Measurements from ENCODE around the gene NAIF1.
A peak's percentile ranks its signal among the peaks of the same experiment; 100 is the strongest.
"Not testable (repeated sequence)": the region's sequence is repeated elsewhere in the genome, so short reads cannot be mapped to it uniquely, and the experiment has no call there.

NAIF1 gene

DNA sequence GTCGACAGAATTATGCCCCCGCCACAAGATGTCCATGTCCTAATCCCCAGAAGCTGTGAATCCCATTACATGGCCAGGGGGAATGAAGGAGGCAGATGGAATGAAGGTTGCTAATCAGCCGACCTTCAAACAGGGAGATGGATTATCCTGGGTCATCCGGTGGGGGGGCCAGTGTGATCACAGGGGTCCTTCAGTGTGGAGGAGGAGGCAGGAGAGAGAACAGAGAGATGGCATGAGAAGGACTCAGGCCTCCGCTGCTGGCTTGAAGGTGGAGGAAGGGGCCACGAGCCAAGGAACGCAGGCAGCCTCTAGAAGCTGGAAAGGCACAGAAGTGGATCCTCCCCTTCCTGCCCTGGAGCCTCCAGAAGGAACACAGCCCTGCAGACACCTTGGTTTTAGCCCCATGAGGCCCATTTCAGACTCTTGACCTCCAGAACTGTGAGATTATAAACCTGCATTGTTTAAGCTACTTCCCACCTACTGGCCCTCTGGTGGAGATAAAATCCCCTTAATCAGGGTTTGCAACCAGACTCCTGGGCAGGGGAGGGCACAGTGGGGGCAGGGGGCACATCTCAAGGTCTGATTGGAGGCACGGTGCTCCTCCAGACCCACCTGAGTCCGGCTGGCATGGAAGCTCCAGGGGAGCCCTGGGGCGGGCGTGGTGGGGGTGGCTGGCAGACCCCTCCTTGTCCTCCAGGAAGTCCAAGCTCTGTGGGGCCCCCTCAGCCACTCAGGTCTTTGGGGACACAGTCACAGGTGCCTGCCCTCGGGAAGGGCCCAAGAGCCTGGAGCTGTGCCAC, 46.6 kb upstream of the NAIF1 start:
- Mint-ChIP-seq H3K4me3 (no peak overlapping the region), H3K4me1 (peaks cover 21% of the 10 kb centered on the region), H3K27ac (no peak overlapping the region), H3K27me3 (ENCODE audit: low read depth) (peaks cover 4% of the 10 kb centered on the region), H3K9me3 (no peaks in the 10 kb centered on the region), H3K36me3 (ENCODE audit: low read depth) (peaks cover 26% of the 10 kb centered on the region)
- TF ChIP-seq, protein P1, sequence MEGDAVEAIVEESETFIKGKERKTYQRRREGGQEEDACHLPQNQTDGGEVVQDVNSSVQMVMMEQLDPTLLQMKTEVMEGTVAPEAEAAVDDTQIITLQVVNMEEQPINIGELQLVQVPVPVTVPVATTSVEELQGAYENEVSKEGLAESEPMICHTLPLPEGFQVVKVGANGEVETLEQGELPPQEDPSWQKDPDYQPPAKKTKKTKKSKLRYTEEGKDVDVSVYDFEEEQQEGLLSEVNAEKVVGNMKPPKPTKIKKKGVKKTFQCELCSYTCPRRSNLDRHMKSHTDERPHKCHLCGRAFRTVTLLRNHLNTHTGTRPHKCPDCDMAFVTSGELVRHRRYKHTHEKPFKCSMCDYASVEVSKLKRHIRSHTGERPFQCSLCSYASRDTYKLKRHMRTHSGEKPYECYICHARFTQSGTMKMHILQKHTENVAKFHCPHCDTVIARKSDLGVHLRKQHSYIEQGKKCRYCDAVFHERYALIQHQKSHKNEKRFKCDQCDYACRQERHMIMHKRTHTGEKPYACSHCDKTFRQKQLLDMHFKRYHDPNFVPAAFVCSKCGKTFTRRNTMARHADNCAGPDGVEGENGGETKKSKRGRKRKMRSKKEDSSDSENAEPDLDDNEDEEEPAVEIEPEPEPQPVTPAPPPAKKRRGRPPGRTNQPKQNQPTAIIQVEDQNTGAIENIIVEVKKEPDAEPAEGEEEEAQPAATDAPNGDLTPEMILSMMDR (IDR thresholded peaks at IDR 0.05; ENCODE audit: unreplicated experiment in 3 of 3): no peak

DNA sequence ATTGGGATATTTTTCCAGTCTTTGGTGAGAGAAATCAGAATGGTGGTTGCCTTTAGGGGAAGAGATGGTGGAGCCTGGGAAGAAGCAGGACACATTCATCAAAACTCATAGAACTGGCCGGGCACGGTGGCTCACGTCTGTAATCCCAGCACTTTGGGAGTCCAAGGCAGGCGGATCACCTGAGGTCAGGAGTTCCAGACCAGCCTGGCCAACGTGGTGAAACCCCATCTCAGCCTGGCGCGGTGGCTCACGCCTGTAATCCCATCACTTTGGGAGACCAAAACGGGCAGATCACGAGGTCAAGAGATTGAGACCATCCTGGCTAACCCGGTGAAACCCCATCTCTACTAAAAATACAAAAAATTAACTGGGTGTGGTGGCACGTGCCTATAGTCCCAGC, 44.6 kb upstream of the NAIF1 start:
- not testable (repeated sequence) for H3K27ac Mint-ChIP-seq; H3K27me3 Mint-ChIP-seq (ENCODE audit: low read depth); H3K4me3 Mint-ChIP-seq; H3K9me3 Mint-ChIP-seq
- Mint-ChIP-seq H3K4me1 (peaks cover 24% of the 10 kb centered on the region), H3K36me3 (ENCODE audit: low read depth) (peaks cover 33% of the 10 kb centered on the region)

DNA sequence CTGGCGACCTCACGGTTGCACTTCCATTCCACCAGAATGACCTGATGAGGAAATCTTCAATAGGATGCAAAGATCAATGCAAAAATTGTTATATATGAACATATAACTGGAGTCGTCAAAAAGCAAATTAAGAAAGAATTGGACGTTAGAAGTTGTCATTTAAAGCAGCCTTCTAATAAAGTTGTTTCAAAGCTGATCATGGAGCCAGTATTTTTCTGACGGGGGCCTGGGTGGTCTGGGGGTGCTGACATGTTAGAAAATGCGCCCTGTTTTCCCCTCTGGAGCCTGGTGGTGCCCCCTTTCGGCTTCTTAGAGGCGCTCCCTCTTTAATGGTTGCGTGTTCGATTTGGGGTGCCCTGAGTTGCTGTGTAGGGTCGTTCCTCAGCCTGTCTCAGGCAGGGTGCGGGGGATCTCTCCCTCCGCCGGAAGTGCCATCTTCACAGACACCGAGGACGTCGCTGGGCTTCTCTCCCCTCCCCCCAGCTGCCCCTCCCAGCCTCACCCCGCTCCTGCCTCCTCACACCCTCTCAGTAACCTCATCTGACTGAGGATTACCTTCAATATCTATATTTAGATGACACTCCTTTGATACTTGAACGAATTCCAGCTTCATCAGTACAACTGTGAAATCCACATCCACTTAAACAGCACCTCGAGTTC, 42.1 kb upstream of the NAIF1 start:
- Mint-ChIP-seq H3K36me3 (ENCODE audit: low read depth) (peaks cover 26% of the 10 kb centered on the region), H3K4me1 (peaks cover 29% of the 10 kb centered on the region), H3K27me3 (ENCODE audit: low read depth) (no peaks in the 10 kb centered on the region), H3K9me3 (no peaks in the 10 kb centered on the region), H3K4me3 (no peak overlapping the region), H3K27ac (peak overlapping the region in 2 of 3 experiments; percentile 13 to 57)
- TF ChIP-seq, protein P1 (IDR thresholded peaks at IDR 0.05; ENCODE audit: unreplicated experiment in 3 of 3): no peak

DNA sequence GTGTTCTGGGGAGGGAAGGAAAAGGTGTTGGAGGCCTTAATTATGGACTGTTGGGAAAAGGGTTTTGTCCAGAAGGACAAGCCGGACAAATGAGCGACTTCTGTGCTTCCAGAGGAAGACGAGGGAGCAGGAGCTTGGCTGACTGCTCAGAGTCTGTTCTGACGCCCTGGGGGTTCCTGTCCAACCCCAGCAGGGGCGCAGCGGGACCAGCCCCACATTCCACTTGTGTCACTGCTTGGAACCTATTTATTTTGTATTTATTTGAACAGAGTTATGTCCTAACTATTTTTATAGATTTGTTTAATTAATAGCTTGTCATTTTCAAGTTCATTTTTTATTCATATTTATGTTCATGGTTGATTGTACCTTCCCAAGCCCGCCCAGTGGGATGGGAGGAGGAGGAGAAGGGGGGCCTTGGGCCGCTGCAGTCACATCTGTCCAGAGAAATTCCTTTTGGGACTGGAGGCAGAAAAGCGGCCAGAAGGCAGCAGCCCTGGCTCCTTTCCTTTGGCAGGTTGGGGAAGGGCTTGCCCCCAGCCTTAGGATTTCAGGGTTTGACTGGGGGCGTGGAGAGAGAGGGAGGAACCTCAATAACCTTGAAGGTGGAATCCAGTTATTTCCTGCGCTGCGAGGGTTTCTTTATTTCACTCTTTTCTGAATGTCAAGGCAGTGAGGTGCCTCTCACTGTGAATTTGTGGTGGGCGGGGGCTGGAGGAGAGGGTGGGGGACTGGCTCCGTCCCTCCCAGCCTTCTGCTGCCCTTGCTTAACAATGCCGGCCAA, 41.3 kb upstream of the NAIF1 start:
- peaks cover 36% of the 10 kb centered on the region for H3K4me1 Mint-ChIP-seq
- H3K27ac Mint-ChIP-seq: peak overlapping the region in 2 of 3 experiments; percentile 22 to 57
- H3K36me3 Mint-ChIP-seq (ENCODE audit: low read depth): peaks cover 29% of the 10 kb centered on the region
- TF ChIP-seq, protein P1 (IDR thresholded peaks at IDR 0.05; ENCODE audit: unreplicated experiment in 3 of 3): no peak
- no peaks in the 10 kb centered on the region for H3K9me3 Mint-ChIP-seq
- no peaks in the 10 kb centered on the region for H3K27me3 Mint-ChIP-seq (ENCODE audit: low read depth)
- no peak overlapping the region for H3K4me3 Mint-ChIP-seq

DNA sequence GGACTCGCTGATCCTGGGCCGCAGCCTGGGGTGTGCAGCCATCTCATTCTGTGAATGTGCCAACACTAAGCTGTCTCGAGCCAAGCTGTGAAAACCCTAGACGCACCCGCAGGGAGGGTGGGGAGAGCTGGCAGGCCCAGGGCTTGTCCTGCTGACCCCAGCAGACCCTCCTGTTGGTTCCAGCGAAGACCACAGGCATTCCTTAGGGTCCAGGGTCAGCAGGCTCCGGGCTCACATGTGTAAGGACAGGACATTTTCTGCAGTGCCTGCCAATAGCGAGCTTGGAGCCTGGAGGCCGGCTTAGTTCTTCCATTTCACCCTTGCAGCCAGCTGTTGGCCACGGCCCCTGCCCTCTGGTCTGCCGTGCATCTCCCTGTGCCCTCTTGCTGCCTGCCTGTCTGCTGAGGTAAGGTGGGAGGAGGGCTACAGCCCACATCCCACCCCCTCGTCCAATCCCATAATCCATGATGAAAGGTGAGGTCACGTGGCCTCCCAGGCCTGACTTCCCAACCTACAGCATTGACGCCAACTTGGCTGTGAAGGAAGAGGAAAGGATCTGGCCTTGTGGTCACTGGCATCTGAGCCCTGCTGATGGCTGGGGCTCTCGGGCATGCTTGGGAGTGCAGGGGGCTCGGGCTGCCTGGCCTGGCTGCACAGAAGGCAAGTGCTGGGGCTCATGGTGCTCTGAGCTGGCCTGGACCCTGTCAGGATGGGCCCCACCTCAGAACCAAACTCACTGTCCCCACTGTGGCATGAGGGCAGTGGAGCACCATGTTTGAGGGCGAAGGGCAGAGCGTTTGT, 40.5 kb upstream of the NAIF1 start:
- no peaks in the 10 kb centered on the region for H3K27me3 Mint-ChIP-seq (ENCODE audit: low read depth)
- peaks cover 32% of the 10 kb centered on the region for H3K36me3 Mint-ChIP-seq (ENCODE audit: low read depth)
- H3K4me3 Mint-ChIP-seq: no peak overlapping the region
- H3K9me3 Mint-ChIP-seq: no peaks in the 10 kb centered on the region
- H3K4me1 Mint-ChIP-seq: peaks cover 44% of the 10 kb centered on the region
- TF ChIP-seq, protein P1 (IDR thresholded peaks at IDR 0.05; ENCODE audit: unreplicated experiment in 3 of 3): no peak
- peak overlapping the region in 1 of 3 experiments; percentile 22 for H3K27ac Mint-ChIP-seq
